Activated naive CD8-positive, alpha-beta T cell (primary cell): ENCODE results near the gene CARM1.
"Not testable (repeated sequence)": the region's sequence is repeated elsewhere in the genome, so short reads cannot be mapped to it uniquely, and the experiment has no call there.

ENCODE experiments used
- H3K27ac Mint-ChIP-seq: one replicate; pipeline ENCODE4 v1.8.0; 2021; ENCODE audit warnings: mixed read lengths
- H3K27me3 Mint-ChIP-seq: one replicate; pipeline ENCODE4 v1.8.0; 2021; ENCODE audit warnings: mixed read lengths
- H3K36me3 Mint-ChIP-seq: one replicate; pipeline ENCODE4 v1.8.0; 2021; ENCODE audit warnings: mixed read lengths
- H3K4me1 Mint-ChIP-seq: one replicate; pipeline ENCODE4 v1.8.0; 2021; ENCODE audit warnings: low read depth, mixed read lengths
- H3K4me3 Mint-ChIP-seq: one replicate; pipeline ENCODE4 v1.8.0; 2021; ENCODE audit warnings: mild to moderate bottlenecking, mixed read lengths
- H3K9me3 Mint-ChIP-seq: one replicate; pipeline ENCODE4 v1.8.0; 2021; ENCODE audit warnings: low read depth, mixed read lengths

CARM1 gene

GRCh38 chr19:10921199-10921909 is 50.0 kb downstream of the CARM1 start:
- H3K4me3 Mint-ChIP-seq = no peak overlapping the region
- H3K4me1 Mint-ChIP-seq = no peaks in the 10 kb centered on the region
- H3K27me3 Mint-ChIP-seq = no peaks in the 10 kb centered on the region
- H3K9me3 Mint-ChIP-seq = no peaks in the 10 kb centered on the region
- H3K27ac Mint-ChIP-seq = no peak overlapping the region
- peaks cover 2% of the 10 kb centered on the region for H3K36me3 Mint-ChIP-seq

GRCh38 chr19:10921910-10922637 is 50.7 kb downstream of the CARM1 start:
- no peaks in the 10 kb centered on the region for H3K27me3 Mint-ChIP-seq
- peak overlapping the region; percentile 50 for H3K27ac Mint-ChIP-seq
- H3K36me3 Mint-ChIP-seq = peaks cover 2% of the 10 kb centered on the region
- H3K9me3 Mint-ChIP-seq = no peaks in the 10 kb centered on the region
- H3K4me1 Mint-ChIP-seq = peaks cover under 1% of the 10 kb centered on the region
- H3K4me3 Mint-ChIP-seq = no peak overlapping the region

DNA sequence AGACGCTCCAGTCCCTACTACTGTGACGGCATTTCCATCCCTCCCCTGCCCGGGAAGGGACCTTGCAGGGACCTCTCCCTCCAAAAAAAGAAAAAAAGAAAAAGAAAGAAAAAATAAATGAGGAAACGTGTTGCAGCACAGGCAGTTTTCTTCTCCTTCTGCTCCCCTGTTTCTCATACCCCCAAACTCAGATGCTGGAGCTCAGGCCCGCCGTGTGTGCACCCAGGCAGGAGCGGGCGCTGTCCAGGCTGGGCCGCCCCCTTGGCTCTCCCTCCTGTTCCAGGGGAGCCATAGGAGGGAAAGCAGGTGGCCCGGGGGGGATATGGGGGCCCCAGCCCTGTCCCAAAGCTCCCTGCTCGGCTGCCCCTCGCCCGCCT is 51.3 kb downstream of the CARM1 start:
- Mint-ChIP-seq H3K4me3 (no peak overlapping the region), H3K36me3 (peaks cover 2% of the 10 kb centered on the region), H3K27ac (peak overlapping the region; percentile 50)

DNA sequence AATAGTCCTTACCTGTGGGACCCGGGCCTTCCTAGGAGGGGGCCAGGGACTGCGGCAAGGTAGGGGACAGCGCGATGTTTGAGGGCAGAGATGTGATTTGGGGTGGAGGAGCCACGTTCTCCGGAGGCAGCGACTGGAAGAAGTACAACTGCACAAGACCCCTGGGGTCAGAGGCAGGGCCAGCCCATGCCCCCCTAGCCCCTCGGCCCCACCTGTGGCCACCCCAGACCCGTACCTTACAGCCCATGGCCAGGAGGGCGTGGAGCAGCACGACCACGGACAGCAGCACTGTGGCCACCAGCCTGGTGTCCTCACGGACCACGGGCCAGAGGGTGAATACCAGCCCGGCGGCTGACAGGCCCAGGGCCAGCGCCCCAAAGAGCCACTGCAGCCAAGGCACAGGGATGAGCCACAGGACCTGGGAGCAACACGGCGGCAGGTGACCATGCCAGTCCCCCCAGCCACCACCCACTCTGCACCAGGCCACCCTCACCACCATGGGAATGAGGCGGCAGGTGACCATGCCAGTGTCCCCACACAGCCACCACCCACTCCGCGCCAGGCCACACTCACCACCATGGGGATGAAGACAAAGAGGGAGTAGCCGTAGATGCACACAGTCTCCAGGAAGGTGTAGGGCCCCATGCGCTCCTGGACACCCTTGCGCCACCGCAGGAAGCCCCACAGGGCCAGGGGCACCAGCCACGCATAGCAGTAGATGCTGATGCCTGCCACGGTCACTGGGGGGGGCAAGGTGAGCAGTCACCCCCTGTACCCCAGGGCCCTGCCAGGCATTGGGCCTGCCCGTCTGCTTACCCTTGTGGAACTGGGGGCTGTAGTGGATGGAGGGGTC is 52.1 kb downstream of the CARM1 start:
- Mint-ChIP-seq H3K36me3 (peaks cover 2% of the 10 kb centered on the region), H3K27ac (no peak overlapping the region)

More for the DNA sequence above, 51.3 kb downstream of the CARM1 start:
- Mint-ChIP-seq H3K4me1 (peaks cover 4% of the 10 kb centered on the region), H3K9me3 (no peaks in the 10 kb centered on the region), H3K27me3 (no peaks in the 10 kb centered on the region)

GRCh38 chr19:10924597-10924996 is 53.2 kb downstream of the CARM1 start:
- Mint-ChIP-seq H3K9me3 (no peaks in the 10 kb centered on the region), H3K4me3 (no peak overlapping the region), H3K27ac (no peak overlapping the region), H3K4me1 (peaks cover 8% of the 10 kb centered on the region), H3K27me3 (no peaks in the 10 kb centered on the region), H3K36me3 (peaks cover 2% of the 10 kb centered on the region)

More for the DNA sequence above, 52.1 kb downstream of the CARM1 start:
- Mint-ChIP-seq H3K4me3 (no peak overlapping the region), H3K4me1 (peaks cover 7% of the 10 kb centered on the region), H3K27me3 (no peaks in the 10 kb centered on the region), H3K9me3 (no peaks in the 10 kb centered on the region)

GRCh38 chr19:10927730-10928562 is 56.6 kb downstream of the CARM1 start:
- Mint-ChIP-seq H3K4me3 (peak overlapping the region; percentile 91), H3K9me3 (no peaks in the 10 kb centered on the region), H3K27me3 (no peaks in the 10 kb centered on the region), H3K4me1 (peaks cover 20% of the 10 kb centered on the region), H3K27ac (peak overlapping the region; percentile 41), H3K36me3 (peaks cover 2% of the 10 kb centered on the region)

- H3K4me3 Mint-ChIP-seq = peak within 1 kb of the TSS; percentile 91
- H3K27ac Mint-ChIP-seq = peak within 1 kb of the TSS; percentile 86
- H3K27me3 Mint-ChIP-seq = no peaks in the 10 kb centered on the region
- no peaks in the 10 kb centered on the region for H3K9me3 Mint-ChIP-seq
- H3K36me3 Mint-ChIP-seq = peaks cover 2% of the 10 kb centered on the region
- peaks cover 20% of the 10 kb centered on the region for H3K4me1 Mint-ChIP-seq
Measured at GRCh38 chr19:10928563-10929401, 57.4 kb downstream of the CARM1 start, which contains the start of the genes TIMM29 and YIPF2. Gene TIMM29, plus strand, starts transcription at chr19:10928811. Its CDS starts 12 bp downstream, at chr19:10928823. Gene YIPF2, minus strand, starts transcription at chr19:10928639. Its CDS starts 229 bp downstream, at chr19:10928410.

GRCh38 chr19:10929402-10929794 is 58.0 kb downstream of the CARM1 start:
- Mint-ChIP-seq H3K4me3 (peak overlapping the region; percentile 81), H3K4me1 (peaks cover 20% of the 10 kb centered on the region), H3K27me3 (no peaks in the 10 kb centered on the region)

GRCh38 chr19:10935371-10936059 is 64.2 kb downstream of the CARM1 start:
- H3K4me1 Mint-ChIP-seq = peaks cover 8% of the 10 kb centered on the region
- H3K27me3 Mint-ChIP-seq = no peaks in the 10 kb centered on the region
- no peaks in the 10 kb centered on the region for H3K36me3 Mint-ChIP-seq
- H3K27ac Mint-ChIP-seq = no peak overlapping the region
- no peak overlapping the region for H3K4me3 Mint-ChIP-seq
- H3K9me3 Mint-ChIP-seq = no peaks in the 10 kb centered on the region

More at GRCh38 chr19:10929402-10929794, 58.0 kb downstream of the CARM1 start:
- Mint-ChIP-seq H3K27ac (no peak overlapping the region), H3K36me3 (peaks cover 2% of the 10 kb centered on the region), H3K9me3 (no peaks in the 10 kb centered on the region)

- Mint-ChIP-seq H3K4me1 (peaks cover 5% of the 10 kb centered on the region), H3K4me3 (no peak overlapping the region), H3K27me3 (no peaks in the 10 kb centered on the region), H3K36me3 (no peaks in the 10 kb centered on the region), H3K9me3 (no peaks in the 10 kb centered on the region), H3K27ac (no peak overlapping the region)
Measured at GRCh38 chr19:10936661-10937084, 65.3 kb downstream of the CARM1 start.

DNA sequence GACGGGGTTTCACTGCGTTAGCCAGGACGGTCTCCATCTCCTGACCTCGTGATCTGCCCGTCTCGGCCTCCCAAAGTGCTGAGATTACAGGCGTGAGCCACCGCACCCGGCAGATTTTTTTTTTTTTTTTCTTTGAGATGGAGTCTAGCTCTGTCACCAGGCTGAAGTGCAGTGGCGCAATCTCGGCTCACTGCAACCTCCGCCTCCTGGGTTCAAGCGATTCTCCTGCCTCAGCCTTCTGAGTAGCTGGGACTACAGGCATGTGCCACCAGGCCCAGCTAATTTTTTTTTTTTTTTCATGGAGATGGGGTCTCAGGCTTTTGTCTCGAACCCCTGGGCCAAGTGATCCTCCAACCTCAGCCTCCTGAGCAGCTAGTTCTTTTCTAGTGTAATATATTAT is 70.3 kb downstream of the CARM1 start:
- not testable (repeated sequence) for H3K27me3 Mint-ChIP-seq, H3K4me1 Mint-ChIP-seq, H3K36me3 Mint-ChIP-seq, H3K9me3 Mint-ChIP-seq, H3K4me3 Mint-ChIP-seq, H3K27ac Mint-ChIP-seq

- H3K36me3 Mint-ChIP-seq, H3K27ac Mint-ChIP-seq, H3K9me3 Mint-ChIP-seq, H3K4me3 Mint-ChIP-seq, H3K4me1 Mint-ChIP-seq, H3K27me3 Mint-ChIP-seq: not testable (repeated sequence)
Measured at GRCh38 chr19:10943412-10943811, 72.1 kb downstream of the CARM1 start.

DNA sequence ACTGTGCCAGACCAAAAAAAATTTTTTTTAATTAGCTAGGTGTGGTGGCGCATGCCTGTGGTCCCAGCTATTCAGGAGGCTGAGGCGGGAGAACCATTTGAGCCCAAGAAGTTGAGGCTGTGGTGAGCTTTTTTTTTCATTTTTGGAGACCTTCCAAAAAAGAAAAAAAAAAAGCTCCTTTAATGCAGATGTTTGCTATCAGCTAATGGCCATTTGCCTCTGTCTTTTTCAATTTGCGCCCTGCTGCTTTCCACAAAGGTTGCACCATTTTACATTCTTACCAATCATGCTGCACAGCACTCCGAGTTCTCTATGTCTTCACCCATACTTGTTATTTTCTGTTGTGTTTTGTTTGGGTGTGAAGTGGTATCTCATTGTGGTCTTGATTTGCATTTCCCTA is 73.9 kb downstream of the CARM1 start:
- H3K27me3 Mint-ChIP-seq = no peaks in the 10 kb centered on the region

More for the DNA sequence above, 73.9 kb downstream of the CARM1 start:
- no peak overlapping the region for H3K4me3 Mint-ChIP-seq
- H3K9me3 Mint-ChIP-seq = no peaks in the 10 kb centered on the region
- H3K27ac Mint-ChIP-seq = no peak overlapping the region
- no peaks in the 10 kb centered on the region for H3K36me3 Mint-ChIP-seq
- peaks cover 7% of the 10 kb centered on the region for H3K4me1 Mint-ChIP-seq
